Transverse colon (tissue), 4 donors: ENCODE measurements around the gene CAMKK1. TPM values are rescaled to one million over a fixed set of nuclear protein-coding genes. Genes with fewer than 3 reads are reported as not detected.

ENCODE experiments used
- DNase-seq: peaks from one replicate; pipeline ENCODE4 v3.0.0-alpha.2; 2019
- H3K27ac ChIP-seq, 4 donors: fragments of 200-600 bp; sonication (generic); 2 replicates each; pipeline ENCODE4 v1.5.1; 2016 to 2018; ENCODE audit warnings: inconsistent platforms in 4 of 4
- H3K27me3 ChIP-seq: fragments of 200-600 bp; sonication (generic); 2 replicates; pipeline ENCODE4 v1.5.1; 2017; ENCODE audit warnings: inconsistent platforms
- H3K36me3 ChIP-seq, 4 donors: fragments of 200-600 bp; sonication (generic); 2 replicates each; pipeline ENCODE4 v1.5.1; 2017 to 2019; ENCODE audit warnings: inconsistent platforms in 4 of 4
- H3K4me1 ChIP-seq, 4 donors: fragments of 200-600 bp; sonication (generic); 2 replicates each; pipeline ENCODE4 v1.5.1; 2017 to 2020; ENCODE audit warnings: inconsistent platforms in 4 of 4
- H3K4me3 ChIP-seq, 4 donors: fragments of 200-600 bp; sonication (generic); 1 replicate in 1 of 4; 2 replicates in 3 of 4; pipeline versions ENCODE4 v1.5.1 to v1.6.1; 2017 to 2019; ENCODE audit warnings: inconsistent platforms in 4 of 4
- H3K9me3 ChIP-seq, 2 donors: fragments of 200-600 bp; sonication (generic); 2 replicates each; pipeline ENCODE4 v1.5.1; 2017 to 2019; ENCODE audit warnings: inconsistent platforms in 2 of 2
- EP300 ChIP-seq: sonication (generic); formaldehyde crosslinking; IDR thresholded peaks from one replicate; pipeline ENCODE4 v1.6.1; 2017; ENCODE audit warnings: antibody characterized with exemption, low read depth
- POLR2A ChIP-seq: fragments of 450-650 bp; IDR thresholded peaks from one replicate; pipeline ENCODE4 v1.6.1; 2016; ENCODE audit warnings: antibody characterized with exemption, mild to moderate bottlenecking, moderate library complexity
- POLR2AphosphoS5 ChIP-seq, 3 donors: sonication (generic); formaldehyde crosslinking; IDR thresholded peaks; one replicate each; pipeline ENCODE4 v1.6.1; 2016; ENCODE audit warnings: antibody characterized with exemption in 3 of 3
- WGBS, 2 donors: methylation state at CpG; one replicate each; pipeline ENCODE4 v1.1.5; 2018; ENCODE audit warnings: low coverage in 1 of 2; 5-methylcytosine and 5-hydroxymethylcytosine counted together
- in situ Hi-C, 4 donors: fragments of 200-750 bp; cut with MboI; loops; one replicate each; pipeline versions ENCODE4 v1.15.0 to v1.15.1; 2017; ENCODE audit warnings: low sequenced_read_pairs in 3 of 4, low pct_ligation_motif_present in 1 of 4, low pct_unique_long_range_greater_than_20kb in 1 of 4
- intact Hi-C: fragments of 100-400 bp; cut with DNase I; formaldehyde crosslinking; loops from one replicate; pipeline ENCODE4 v1.15.1; 2023; ENCODE audit warnings: low total_unique reads
- total RNA-seq, 4 donors: library from RNA; depleted of rRNA; stranded (reverse); fragments of >200 nt; gene quantifications; one replicate each; pipeline ENCODE4 v1.1.0, GENCODE V29; 2016
- TF ChIP-seq, protein P1 (sequence below), 5 experiments: fragments of 200-600 bp in 3 of 5; fragments of 450-650 bp in 2 of 5; sonication (generic) in 3 of 5; IDR thresholded peaks; 1 replicate in 2 of 5; 2 replicates in 3 of 5; pipeline ENCODE4 v1.5.1; 2016 to 2017; ENCODE audit warnings: antibody characterized with exemption in 5 of 5, inconsistent platforms in 3 of 5, mild to moderate bottlenecking in 2 of 5, moderate library complexity in 1 of 5

Gene CAMKK1
- total RNA-seq, 4 donors from 2014 or later, result 2.9 to 31.0 (median 5.0) TPM

DNA sequence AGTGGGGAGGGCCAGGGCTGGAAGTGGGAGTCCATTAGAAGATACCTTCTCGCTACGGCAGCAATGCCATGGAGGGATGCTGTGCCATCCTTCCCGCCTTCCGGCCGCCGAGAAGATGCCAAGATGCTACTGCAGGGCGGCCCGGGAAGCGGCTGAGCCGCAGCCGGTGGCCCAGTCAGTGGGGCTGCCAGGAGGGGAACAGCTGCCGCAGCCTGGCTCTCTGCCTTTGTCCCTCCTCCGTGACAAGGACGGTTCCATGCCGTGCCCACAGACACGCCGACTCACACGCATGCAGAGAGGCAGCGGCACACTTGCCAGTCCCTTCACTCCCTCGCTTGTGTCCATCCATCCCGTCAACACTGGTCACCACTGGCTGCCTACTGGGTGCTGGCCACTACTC is 26.6 kb downstream of the CAMKK1 start:
- 93% methylated on average over 21 of the region's 21 CpGs; no CpG with 5 or more reads in 1 of the 2 donors for WGBS, 2 donors
- in situ Hi-C loops, result no loop called here

DNA sequence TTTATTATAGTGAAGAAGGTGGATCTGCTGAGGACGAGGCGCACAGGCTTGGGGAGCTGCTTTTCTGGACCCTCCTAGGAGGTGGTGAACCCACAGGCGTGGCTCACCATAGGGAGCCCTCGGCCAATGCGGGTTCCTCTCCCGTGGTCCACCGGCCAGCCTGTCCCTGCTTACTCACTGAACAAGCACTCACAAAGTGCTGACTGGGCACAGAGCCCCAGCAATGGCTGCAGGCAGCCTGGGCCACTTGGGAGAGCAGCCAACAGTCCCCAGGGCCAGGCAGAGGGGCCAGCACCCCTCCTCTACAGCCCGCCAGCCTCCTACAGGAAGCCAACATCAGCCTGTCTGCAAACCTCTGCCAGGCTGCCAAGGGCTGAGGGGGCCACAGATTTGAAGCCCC is 27.7 kb downstream of the CAMKK1 start:
- intact Hi-C loops, result loop anchor here (10.0 kb wide), 1 partner anchor 140 kb away; no protein-coding TSS in a partner anchor
- no peak for DNase-seq
- Histone ChIP-seq H3K36me3 (no peaks in the 10 kb centered on the region), H3K4me3 (no peak overlapping the region), H3K27me3 (no peaks in the 10 kb centered on the region), H3K4me1 (peaks cover 0 to 7% (median 0%) of the 10 kb centered on the region in 4 donors), H3K27ac (peak overlapping the region in 1 of 4 donors; percentile 3), H3K9me3 (no peaks in the 10 kb centered on the region)
- in situ Hi-C loops, result no loop called here
- TF ChIP-seq, protein P1, sequence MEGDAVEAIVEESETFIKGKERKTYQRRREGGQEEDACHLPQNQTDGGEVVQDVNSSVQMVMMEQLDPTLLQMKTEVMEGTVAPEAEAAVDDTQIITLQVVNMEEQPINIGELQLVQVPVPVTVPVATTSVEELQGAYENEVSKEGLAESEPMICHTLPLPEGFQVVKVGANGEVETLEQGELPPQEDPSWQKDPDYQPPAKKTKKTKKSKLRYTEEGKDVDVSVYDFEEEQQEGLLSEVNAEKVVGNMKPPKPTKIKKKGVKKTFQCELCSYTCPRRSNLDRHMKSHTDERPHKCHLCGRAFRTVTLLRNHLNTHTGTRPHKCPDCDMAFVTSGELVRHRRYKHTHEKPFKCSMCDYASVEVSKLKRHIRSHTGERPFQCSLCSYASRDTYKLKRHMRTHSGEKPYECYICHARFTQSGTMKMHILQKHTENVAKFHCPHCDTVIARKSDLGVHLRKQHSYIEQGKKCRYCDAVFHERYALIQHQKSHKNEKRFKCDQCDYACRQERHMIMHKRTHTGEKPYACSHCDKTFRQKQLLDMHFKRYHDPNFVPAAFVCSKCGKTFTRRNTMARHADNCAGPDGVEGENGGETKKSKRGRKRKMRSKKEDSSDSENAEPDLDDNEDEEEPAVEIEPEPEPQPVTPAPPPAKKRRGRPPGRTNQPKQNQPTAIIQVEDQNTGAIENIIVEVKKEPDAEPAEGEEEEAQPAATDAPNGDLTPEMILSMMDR (IDR thresholded peaks at IDR 0.05), result no peak
- no peak for TF ChIP-seq POLR2AphosphoS5 (IDR thresholded peaks at IDR 0.05)
- TF ChIP-seq POLR2A, result no peak
- no peak for TF ChIP-seq EP300
- 70% methylated on average over 7 of the region's 8 CpGs; no CpG with 5 or more reads in 1 of the 2 donors for WGBS, 2 donors

More for the DNA sequence above, 26.6 kb downstream of the CAMKK1 start:
- DNase-seq, result no peak
- no peaks in the 10 kb centered on the region for H3K9me3 ChIP-seq
- intact Hi-C loops, result loop anchor here (10.0 kb wide), 1 partner anchor 139 kb away; no protein-coding TSS in a partner anchor
- no peak overlapping the region for H3K4me3 ChIP-seq
- TF ChIP-seq POLR2AphosphoS5 (IDR thresholded peaks at IDR 0.05), result no peak
- TF ChIP-seq, protein P1 (IDR thresholded peaks at IDR 0.05), result no peak
- no peak for TF ChIP-seq EP300
- no peak overlapping the region for H3K27ac ChIP-seq
- no peaks in the 10 kb centered on the region for H3K27me3 ChIP-seq
- H3K36me3 ChIP-seq, result no peaks in the 10 kb centered on the region
- H3K4me1 ChIP-seq, result peaks cover 0 to 5% (median 2%) of the 10 kb centered on the region in 4 donors

DNA sequence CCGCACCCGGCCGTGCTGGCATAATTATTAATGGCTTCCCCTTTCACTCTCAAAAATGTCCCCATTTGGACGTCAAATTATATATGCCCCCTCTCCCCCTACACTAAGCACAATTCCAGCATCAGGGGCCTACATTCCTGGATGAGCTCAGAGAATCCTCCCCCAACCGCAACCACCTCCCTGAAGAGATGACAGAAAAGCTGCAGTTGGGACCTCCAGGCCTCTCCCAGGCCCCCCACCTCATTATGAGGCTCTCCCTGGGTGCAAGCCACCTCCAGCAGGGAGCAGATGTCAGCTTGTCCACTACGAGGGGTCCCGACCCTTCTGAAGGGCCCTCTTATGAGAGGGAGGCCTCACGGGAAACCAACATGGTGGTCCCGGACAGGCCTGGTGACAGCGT is 28.3 kb downstream of the CAMKK1 start:
- H3K4me1 ChIP-seq, result peaks cover 0 to 14% (median 0%) of the 10 kb centered on the region in 4 donors
- no peak for TF ChIP-seq POLR2AphosphoS5 (IDR thresholded peaks at IDR 0.05)
- TF ChIP-seq EP300, result no peak
- TF ChIP-seq POLR2A, result no peak
- TF ChIP-seq, protein P1 (IDR thresholded peaks at IDR 0.05), result no peak
- H3K27me3 ChIP-seq, result no peaks in the 10 kb centered on the region
- no peak overlapping the region for H3K4me3 ChIP-seq
- DNase-seq, result no peak
- no peaks in the 10 kb centered on the region for H3K36me3 ChIP-seq
- no peaks in the 10 kb centered on the region for H3K9me3 ChIP-seq
- intact Hi-C loops, result loop anchor here (10.0 kb wide), 1 partner anchor 140 kb away; no protein-coding TSS in a partner anchor
- no peak overlapping the region for H3K27ac ChIP-seq
- WGBS, 2 donors, result 90% methylated on average over 10 of the region's 10 CpGs; no CpG with 5 or more reads in 1 of the 2 donors
- in situ Hi-C loops, result no loop called here

DNA sequence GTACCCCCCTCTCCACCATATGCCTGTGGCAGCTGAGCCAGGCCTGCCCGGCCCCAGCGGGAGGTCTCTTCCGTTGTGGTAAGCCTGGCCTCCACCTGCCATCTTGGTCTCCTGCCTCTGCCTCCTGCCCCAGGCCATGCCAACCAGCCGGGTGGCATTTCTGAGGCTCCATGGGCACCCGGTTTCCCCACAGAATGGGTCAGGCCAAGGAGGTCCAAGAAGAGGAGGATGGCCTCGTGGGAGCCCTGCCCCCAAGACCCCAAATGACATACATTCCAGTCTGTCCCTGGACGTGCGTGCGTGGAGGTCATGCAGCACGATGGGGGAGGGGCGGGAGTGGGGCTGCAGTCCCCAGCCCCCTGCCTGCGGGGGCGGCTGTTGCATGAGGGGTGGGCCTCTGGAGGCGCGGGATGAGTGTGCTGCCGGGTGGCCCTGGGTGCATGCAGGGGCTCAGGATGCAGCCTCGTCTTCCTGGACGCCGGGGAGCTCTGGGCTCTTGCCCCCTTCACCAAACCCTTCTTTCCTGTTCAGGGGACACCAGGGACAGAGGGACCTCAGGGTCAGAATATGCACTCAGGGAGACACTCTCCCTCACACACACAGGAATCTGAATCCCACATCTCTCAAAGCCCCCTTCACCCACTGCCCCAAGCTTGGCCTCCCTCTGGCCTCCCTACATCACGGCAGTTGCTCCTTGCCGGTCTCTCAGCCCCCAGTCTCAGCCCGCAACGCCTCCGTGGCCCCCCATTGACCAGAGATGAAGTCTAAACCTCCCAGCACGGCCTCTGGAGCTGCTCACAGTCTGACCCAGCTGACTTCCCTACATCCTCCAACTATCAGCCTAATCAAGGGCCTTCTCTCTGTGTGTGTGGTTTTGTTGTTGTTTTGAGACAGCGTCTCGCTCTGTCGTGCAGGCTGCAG is 30.8 kb downstream of the CAMKK1 start:
- H3K9me3 ChIP-seq, result no peaks in the 10 kb centered on the region
- intact Hi-C loops, result loop anchor here (10.0 kb wide), 1 partner anchor 143 kb away; no protein-coding TSS in a partner anchor
- H3K4me3 ChIP-seq, result no peak overlapping the region
- TF ChIP-seq, protein P1 (IDR thresholded peaks at IDR 0.05), result no peak
- no peak for TF ChIP-seq POLR2A
- in situ Hi-C loops, result no loop called here
- H3K27me3 ChIP-seq, result no peaks in the 10 kb centered on the region
- H3K36me3 ChIP-seq, result no peaks in the 10 kb centered on the region
- H3K4me1 ChIP-seq, result peaks cover 0 to 14% (median 0%) of the 10 kb centered on the region in 4 donors
- DNase-seq, result no peak
- H3K27ac ChIP-seq, result no peak overlapping the region
- WGBS, 2 donors, result 86 to 90% methylated on average over 2 to 26 of the region's 28 CpGs
